Left kidney (tissue), 2 donors: Measurements from ENCODE around the gene CNTNAP2. TPM values are rescaled to one million over a fixed set of nuclear protein-coding genes. Genes with fewer than 3 reads are reported as not detected.
A peak's percentile ranks its signal among the peaks of the same experiment; 100 is the strongest.

Source experiments
- DNase-seq: peaks from one replicate; pipeline ENCODE4 v3.0.0-alpha.2; 2013
- polyA plus RNA-seq: library from polyadenylated mRNA; unstranded; fragments of 120-200 nt; gene quantifications from one replicate; pipeline ENCODE4 v1.2.1, GENCODE V29; 2013; ENCODE audit not compliant: insufficient read length

CNTNAP2 gene
- polyA plus RNA-seq, 1 donor, result 26.4 TPM

- no peak for DNase-seq
These were observed 2093.1 kb downstream of the CNTNAP2 start for GRCh38 chr7:148209643-148210190.

GRCh38 chr7:148210804-148211325, 2094.3 kb downstream of the CNTNAP2 start:
- peak; percentile 34 for DNase-seq

- DNase-seq, result no peak
These were observed 2095.1 kb downstream of the CNTNAP2 start for GRCh38 chr7:148211740-148212151.

- no peak for DNase-seq
These were observed 2096.1 kb downstream of the CNTNAP2 start for GRCh38 chr7:148212731-148213130.

- DNase-seq, result no peak
These were observed 2097.5 kb downstream of the CNTNAP2 start for GRCh38 chr7:148214101-148214500.

GRCh38 chr7:148218603-148219002, 2102.0 kb downstream of the CNTNAP2 start:
- DNase-seq, result no peak

- DNase-seq, result no peak
These were observed 2106.1 kb downstream of the CNTNAP2 start for GRCh38 chr7:148222721-148223120.

GRCh38 chr7:148223160-148223559, 2106.6 kb downstream of the CNTNAP2 start:
- DNase-seq, result no peak

GRCh38 chr7:148223738-148224137, 2107.1 kb downstream of the CNTNAP2 start:
- no peak for DNase-seq

- no peak for DNase-seq
These were observed 2113.7 kb downstream of the CNTNAP2 start for GRCh38 chr7:148230296-148230695.

GRCh38 chr7:148230883-148231282, 2114.3 kb downstream of the CNTNAP2 start:
- DNase-seq, result no peak

- no peak for DNase-seq
These were observed 2116.2 kb downstream of the CNTNAP2 start for GRCh38 chr7:148232784-148233183.

- no peak for DNase-seq
These were observed 2118.1 kb downstream of the CNTNAP2 start for GRCh38 chr7:148234715-148235114.

GRCh38 chr7:148238761-148239325, 2122.2 kb downstream of the CNTNAP2 start:
- DNase-seq, result peak; percentile 31

- DNase-seq, result peak; percentile 52
These were observed 2125.2 kb downstream of the CNTNAP2 start for GRCh38 chr7:148241700-148242293.

- DNase-seq, result peak; percentile 70
These were observed 2125.8 kb downstream of the CNTNAP2 start for GRCh38 chr7:148242294-148242821.

GRCh38 chr7:148245381-148245780, 2128.8 kb downstream of the CNTNAP2 start:
- DNase-seq, result no peak

GRCh38 chr7:148253629-148254028, 2137.0 kb downstream of the CNTNAP2 start:
- DNase-seq, result no peak

GRCh38 chr7:148255333-148255732, 2138.7 kb downstream of the CNTNAP2 start:
- no peak for DNase-seq

GRCh38 chr7:148256433-148256832, 2139.8 kb downstream of the CNTNAP2 start:
- no peak for DNase-seq

- peak; percentile 42 for DNase-seq
These were observed 2144.0 kb downstream of the CNTNAP2 start for GRCh38 chr7:148260599-148260998.

GRCh38 chr7:148261523-148261922, 2144.9 kb downstream of the CNTNAP2 start:
- no peak for DNase-seq

- peak; percentile 8 for DNase-seq
These were observed 2145.5 kb downstream of the CNTNAP2 start for GRCh38 chr7:148261996-148262688.
